DMS53 (cell line): Measurements from ENCODE around the gene SPIC.
"Not testable (repeated sequence)": the region's sequence is repeated elsewhere in the genome, so short reads cannot be mapped to it uniquely, and the experiment has no call there.

Experiments used
- DNase-seq: peaks from one replicate; lab custom pipeline; 2025; lab: John Stamatoyannopoulos, UW

Gene SPIC

DNA sequence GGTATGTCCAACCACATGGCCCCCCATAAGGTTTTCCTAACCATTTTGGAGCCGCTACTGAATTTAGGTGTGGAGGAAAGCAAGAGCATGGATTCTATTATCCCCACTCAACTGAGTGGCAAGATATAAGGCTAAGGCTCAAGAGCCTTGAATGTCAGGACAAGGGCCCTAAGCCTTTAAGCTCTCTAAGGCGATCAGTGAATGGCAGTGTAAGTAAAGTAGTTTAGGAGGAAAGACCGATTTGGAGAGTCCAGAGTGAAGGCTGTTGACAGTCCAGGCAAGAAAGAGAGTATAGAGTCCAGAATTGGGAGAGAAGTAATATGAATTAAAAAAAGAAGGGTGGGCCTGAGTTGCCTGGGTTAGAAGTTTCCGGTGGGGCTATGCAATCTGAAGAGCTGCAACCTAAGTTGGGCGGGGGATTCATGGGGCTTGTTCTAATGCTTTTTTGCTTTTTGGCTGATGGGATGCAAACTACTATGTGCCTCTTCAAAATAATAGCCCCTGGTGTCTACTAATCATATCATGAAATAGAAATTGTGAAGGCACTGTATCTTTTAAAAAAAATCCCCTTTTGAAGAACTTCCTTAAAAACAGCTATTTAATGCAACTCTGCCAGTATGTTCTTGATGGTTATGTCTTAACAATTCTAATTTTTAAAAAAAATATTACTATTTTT is at the start of gene SPIC:
SPIC (plus strand) TSS at position 626 of the 676 bp plus-strand sequence. CDS start 1,569 bp downstream, outside the sequence.
- DNase-seq = no peak

DNA sequence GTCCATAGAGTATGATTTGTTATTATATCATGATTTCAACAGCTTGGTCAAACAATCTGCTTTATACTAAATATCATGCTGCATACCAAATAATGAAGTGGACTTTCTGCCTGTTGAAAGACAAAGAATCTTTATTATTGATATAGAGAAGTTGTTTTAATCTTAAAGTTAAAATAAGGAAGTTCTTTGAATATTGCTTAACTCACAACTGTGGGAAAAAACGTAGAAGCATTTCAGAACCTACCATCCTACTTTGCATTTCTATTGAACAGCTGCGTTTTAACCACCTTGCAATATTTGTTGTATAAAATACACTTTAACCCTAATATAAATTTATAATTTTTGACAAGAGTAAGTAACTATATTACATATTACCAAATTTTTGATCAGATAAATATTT is 44.7 kb upstream of the SPIC start:
- DNase-seq = no peak

DNA sequence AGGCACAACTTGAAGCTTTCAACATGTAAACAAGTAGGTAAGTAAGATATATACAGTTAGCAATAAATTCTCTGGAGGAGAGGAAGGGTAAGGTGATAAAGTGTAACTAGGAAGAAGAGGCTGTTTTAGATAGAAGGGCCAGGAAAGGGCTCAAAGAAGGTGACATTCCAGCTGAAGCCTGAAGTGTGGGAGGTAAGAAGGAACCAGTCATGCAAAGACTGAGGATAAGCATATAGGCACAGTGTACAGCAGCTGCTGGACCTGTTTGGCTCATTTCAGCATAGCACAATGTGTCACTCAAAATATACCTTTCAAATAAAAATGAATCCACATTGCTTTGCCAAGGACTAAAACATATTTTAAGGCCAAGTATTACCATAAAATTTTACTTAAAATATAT is 39.0 kb upstream of the SPIC start:
- peak; percentile 25 for DNase-seq

DNA sequence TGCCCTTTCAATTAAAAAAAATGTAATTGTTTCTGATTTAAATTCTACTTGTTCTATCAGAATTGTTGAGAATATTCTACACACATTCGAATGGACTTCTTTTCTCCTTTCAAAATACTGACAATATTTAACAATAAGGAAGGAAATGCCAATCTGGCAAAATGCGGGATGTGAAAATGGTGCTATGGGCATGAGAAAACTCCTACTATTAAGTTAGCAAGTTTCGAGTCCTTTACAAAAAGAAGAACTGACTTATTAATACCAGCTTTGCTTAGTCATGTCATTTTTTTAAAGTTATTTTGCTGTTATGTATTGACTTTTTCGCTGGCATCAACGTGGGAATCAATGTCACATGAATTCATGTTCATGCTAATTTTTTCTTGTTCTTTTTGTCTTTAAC is 35.9 kb upstream of the SPIC start:
- DNase-seq = no peak

DNA sequence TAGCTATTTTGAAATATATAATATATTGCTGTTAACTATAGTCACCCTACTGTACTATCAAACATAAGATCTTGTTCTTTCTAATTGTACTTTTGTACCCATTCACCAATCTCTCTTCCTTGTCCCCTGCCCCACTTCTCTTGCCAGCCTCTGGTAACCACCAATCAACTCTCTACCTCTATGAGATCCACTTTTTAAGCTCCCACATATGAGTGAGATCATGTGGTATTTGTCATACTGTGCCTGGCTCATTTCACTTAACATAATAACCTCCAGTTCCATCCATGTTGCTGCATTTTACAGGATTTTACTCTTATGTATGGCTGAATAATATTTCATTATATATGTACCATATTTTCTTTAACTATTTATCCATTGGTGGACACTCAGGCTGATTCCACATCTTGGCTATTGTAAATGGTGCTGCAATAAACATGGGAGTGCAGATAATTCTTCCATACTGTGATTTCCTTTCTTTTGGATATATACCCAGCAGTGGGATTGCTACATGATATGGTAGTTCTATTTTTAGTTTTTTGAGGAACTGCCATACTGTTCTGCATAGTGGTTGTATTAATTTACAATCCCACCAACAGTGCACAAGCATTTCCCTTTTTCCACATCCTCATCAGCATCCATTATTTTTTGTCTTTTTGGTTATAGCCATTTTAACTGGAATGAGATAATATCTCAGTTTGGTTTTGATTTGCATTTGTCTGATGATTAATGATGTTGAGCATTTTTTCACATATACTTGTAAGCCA is 33.5 kb upstream of the SPIC start:
- DNase-seq = no peak

DNA sequence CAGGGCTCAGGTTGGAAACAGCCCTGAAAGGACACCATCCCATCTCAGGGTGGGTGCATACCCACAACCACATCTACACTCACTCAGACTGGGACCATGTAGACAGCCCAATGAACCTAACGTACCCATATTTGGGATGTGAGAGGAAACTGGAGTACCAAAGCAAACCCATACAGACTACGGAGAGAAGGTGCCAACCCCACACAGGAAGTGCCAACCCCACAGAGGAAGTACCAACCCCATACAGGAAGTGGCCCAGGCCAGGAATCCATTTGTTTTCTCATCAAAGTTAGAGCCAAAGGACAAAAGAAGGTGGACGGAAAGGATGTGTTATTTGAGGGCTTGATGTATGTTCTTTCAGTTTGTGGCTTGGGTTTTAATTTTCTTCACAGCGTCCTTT is 19.5 kb upstream of the SPIC start:
- no peak for DNase-seq

DNA sequence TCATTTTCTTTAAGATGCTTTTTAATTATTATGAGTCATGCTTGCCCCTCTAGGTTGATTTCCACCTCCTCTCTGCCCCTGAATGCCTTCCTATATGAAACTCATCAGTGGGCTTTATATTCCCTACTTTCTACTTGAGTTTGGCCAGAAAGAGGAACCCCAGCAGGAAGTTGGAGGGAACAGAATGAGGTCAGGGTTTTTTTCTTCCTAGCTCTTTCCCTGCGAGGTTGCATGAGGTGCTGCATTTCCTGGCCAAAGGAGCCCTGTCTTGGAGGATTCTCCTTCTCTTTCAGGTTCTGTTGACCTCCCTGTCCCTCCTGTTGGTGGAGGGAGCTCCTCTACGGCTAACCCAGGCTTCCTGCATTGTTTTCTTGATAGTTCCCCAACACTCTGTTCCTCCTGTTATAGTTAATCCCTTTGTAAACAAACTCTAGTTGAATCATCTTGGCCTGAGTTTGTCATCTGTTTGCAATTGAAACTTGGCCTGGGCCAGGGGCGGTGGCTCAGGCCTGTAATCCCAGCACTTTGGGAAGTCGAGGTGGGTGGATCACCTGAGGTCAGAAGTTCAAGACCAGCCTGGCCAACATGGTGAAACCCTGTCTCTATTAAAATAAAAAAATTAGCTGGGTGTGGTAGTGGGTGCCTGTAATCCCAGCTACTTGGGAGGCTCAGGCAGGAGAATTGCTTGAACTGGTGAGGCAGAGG is 15.3 kb upstream of the SPIC start:
- DNase-seq = peak; percentile 93

DNA sequence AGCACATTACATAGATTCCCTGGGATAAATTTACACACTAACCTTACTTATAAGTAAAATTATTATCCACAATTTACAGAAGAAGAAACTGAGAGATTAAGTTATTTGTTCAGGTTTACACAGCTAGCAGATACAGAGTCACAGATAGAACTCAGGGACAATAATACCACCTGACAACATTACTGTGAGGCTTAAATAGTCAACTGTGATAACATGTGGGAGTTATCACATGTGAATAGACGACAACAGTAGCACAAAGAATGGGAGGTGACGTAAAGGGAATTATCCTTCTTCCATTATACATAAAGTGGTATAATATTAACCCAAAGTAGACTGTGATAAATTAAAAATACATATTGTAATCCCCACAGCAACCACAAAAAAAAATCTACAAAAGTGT is 6.2 kb upstream of the SPIC start:
- DNase-seq = no peak

DNA sequence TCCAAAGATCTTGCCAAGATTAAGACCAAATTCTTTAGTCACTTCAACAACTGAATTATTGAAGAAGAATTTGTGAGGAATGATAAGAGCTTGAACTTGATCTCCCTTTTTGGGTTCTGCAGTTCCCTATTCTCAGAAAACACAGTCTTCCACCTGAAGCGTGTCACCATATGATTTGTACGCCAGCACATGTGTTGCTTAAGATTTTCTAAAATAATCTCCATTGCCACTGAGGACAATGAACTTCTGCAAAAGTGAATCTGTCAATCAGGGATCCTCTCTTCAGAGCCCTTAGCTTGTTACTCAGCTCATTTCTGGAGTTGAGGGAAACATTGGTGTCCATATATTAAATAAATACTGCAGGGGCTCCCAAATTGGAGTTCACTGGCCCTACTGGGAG is 4.2 kb upstream of the SPIC start:
- no peak for DNase-seq

DNA sequence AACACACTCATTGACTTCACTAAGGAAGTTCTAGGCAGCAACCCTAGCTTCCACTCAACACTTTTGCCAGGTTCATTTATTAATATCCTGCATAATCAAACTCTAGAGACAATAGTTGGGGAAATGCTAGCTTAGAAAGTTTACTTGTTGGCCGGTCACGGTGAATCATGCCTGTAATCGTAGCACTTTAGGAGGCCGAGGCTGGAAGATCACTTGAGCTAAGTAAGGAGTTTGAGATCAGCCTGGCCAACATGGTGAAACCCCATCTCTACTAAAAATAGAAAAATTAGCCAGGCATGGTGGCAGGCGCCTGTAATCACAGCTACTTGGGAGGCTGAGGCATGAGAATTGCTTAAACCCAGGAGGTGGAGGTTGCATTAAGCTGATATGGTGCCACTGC is 3.3 kb upstream of the SPIC start:
- not testable (repeated sequence) for DNase-seq

DNA sequence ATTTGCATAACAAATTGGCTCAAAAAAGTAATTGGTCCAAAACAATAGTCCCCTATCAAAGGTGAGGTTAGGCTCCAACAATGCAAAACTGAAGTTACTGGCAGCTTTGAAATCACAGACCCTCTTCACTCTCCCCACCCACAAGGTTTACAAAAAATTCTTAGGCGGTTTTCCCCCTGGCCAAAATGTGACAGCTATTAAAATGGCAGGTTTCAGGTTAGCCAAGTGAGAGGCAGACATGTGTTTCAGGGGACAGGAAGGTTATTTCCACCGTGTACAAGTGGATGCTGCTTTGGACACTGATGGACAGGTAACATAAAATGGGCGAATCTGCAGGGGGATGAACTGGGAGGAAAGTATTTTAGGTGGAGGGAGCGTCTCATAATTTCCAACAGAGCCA is 888 bp upstream of the SPIC start:
- no peak for DNase-seq

DNA sequence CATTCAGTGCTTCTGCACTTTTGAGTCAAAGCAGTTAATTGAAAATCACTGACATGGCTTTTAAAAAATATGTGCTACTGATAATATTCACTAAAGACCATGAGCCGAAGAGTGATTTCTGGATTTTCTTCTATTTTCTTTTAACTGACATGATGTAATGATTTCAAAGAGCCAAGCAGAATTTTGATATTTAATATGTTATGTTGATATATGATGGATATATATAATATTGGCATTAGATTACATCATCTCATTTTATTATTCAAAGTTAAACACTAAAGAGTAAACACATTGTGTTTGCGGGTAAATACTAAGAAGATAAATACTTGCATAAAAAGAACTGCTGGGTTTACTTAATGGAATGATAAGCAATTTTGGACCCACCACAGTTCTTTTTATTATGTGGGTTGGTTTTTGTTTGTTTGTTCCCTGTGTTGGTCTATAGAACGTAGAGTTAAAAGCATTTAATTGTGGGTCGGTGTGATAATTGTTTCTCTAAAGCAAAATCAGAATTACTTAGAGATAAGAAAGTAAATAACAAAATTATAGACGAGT is 692 bp downstream of the SPIC start:
- DNase-seq = no peak

DNA sequence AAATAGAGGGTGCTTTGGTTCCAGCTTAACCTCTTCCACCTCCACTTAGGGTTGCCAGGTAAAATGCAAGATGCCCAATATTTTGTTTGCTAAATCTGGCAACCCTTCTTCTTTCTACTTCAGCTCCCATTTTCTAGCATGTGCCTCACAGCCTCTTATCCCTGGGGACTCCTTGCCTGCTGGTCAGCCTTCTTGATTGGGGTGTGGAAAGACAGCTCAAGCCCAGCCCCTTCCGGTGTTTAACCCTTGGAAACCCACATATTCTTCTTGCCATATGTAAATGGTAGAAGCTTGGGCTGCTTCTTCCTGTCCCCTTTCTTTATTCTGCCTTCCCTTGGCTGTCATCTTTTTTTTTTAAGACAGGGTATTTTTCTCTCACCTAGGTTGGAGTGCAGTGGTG is 5.7 kb downstream of the SPIC start:
- no peak for DNase-seq

DNA sequence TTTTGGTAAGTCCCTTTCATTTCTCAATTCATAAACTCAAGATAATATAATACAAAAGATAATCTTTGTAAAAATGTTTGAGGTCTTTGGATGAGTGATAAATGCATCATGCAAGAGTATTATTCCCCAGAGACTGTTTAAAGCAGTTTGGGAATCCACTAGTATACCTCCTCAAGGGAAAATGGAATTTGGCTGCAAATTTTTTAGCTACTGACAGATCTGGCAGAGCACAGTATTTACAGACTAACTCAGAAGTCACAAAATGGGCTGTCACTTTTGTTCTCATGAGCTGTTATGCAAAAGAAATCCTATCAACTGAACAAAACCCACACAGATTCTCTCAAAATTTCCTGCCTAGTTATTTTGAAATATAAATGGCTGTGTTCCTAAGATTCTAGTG is 9.9 kb downstream of the SPIC start:
- no peak for DNase-seq

DNA sequence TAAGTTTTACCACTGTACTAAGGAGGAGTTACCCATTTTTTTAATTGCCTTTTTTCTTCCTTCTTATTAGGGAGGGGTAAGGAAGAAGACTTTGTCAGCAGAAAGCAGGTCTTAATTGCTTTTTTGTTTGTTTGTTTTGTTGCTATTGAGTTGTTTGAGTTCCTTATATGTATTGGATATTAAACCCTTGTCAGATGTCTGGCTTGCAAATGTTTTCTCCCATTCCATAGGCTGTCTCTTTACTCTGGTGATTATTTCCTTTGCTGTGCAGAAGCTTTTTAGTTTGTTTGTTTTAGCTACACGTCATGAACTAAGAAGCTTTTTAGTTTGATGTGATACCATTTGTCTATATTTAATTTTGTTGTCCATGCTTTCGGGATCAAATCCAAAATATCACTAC is 13.3 kb downstream of the SPIC start:
- no peak for DNase-seq

DNA sequence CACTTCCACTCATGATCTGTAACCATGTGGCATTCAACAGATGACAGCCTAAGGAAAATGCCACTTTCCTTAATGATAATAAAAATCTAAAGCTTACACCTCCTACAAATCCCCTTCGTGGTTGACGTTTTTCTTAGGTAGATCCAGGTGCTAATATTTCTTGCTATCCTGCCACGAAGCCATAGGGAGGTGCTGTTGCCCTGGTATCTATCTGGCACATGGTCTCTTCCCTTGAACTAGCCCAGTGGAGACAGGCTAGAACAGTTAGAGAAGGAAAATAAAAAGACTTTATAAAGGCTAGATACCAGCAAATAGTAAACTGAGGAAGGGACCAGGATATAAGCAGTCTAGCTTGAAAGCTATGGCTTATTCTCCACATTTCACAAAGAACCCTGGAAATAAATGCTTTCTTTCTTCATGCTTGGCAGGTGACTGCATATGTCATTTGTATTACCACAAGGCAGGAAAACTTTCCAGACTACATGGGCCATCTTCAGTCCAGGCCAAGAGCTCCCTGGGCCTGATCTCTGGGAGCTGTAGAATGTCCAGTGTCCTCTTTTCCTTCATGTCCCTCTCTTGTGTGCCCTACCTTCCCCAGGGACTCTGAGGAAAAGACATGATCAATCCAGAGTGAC is 15.3 kb downstream of the SPIC start:
- DNase-seq = peak; percentile 84

DNA sequence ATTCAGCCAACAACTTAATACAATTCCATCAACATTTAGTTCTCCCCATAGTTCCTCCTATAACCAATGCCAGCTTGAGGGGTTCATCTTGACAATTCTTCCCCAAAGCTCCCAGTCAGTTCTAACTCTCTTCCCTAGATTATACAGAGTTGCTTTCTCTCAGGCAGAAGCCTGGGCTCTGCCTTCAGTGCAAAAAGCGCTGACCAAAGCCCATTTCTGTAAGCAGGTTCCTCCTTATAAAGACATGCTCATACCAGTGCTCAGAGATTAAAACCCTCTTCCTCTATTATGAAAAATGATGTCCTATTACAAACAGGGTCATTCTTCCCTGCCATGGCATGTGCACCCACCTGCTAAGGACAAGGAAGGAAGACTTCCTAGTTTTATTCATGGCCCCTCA is 16.2 kb downstream of the SPIC start:
- no peak for DNase-seq

DNA sequence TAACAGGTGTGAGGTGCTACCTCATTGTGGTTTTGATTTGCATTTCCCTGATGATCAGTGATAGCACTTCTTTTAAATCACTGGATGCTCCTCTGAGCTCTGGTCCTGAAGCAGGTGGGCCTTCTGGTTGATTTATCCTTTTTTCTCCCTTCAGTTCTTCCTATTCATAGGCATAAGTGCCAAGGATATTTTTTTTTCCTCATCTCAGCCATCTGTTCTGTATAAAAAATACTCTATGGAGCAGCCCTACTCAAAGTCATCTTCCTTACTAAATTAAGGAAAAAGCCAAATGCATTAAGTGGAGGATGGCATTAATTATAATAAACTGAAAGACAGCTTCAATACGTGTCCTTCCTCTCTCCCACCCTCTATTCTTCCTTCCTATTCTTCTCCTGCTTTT is 18.4 kb downstream of the SPIC start:
- no peak for DNase-seq

DNA sequence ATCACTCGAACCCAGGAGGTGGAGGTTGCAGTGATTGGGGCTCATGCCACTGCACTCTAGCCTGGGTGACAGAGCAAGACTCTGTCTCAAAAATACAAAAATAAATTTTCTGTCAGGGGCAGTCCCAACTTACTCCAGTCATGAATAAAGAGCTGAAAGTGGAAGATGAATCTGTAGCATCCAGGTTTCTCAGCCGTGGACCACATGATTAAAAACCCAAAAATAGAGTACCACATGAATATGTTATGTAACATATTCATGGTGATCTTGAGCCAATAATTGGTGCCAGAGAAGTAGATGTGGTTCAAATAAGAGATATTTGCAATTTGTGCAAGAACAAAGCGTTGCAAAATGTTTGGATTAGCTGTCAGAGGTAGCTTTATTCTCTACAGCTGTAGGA is 23.1 kb downstream of the SPIC start:
- no peak for DNase-seq

DNA sequence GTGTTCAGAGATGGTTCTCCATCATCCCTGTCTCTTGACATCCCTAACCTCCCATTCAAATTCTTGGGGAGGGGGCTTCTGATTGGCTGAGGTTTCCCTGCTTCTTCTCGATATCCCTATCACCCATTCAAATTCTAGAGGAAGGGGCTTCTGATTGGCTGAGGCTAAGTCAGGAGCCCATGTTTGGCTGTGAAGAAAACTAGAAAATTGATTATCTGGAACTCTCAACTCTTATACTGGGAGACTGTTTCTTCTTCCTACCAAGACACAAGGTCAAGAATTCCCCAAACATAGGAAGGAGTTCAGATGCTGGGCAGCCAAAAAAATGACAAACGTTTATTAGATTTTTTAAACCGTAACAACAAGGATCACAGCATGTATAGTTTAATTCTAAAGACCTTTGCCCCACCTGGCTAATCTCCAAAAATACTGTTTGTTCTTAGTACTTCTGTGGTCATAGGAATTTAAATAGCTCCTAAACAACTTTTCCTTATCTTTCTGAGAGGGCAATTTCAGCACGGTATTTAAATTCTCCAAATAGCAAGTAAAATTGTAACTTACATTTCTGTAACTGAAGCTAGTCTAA is 26.4 kb downstream of the SPIC start:
- peak; percentile 57 for DNase-seq

DNA sequence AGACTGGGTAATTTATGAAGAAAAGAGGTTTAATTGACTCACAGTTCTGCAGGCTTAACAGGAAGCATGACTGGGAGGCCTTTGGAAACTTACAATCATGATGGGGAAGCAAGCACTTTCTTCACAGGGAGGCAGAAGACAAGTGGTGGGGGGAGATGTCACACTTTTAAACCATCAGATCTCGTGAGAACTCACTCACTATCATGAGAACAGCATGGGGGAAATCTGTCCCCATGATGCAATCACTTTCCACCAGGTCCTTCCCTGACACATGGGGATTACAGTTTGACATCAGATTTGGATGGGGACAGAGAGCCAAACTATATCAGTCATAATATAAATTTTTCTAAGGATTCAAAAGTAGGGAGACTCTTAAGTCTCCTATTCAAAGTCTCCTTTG is 46.0 kb downstream of the SPIC start:
- DNase-seq = no peak

DNA sequence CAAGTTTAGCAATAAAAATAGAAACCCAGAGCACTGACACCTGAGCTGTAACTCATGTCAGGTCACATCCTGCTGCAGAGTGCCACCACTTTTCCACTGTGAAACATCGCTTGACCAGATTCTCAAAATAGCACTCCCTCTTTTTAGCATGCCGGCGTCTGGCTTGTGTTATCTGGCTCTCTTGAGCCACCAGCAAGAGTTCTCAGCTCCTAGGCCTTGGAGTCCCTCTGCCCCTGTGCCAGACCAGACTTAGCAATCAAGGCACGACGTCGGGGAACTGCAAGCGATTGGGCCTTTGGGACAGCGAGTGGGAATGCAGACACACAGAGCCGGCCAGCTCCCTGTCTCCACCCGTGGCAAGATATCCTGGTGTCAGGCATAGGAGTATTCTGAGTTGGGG is 52.5 kb downstream of the SPIC start:
- no peak for DNase-seq
